K562 (cell line): ENCODE measurements around the gene SOHLH1. TPM values are rescaled to one million over a fixed set of nuclear protein-coding genes. Genes with fewer than 3 reads are reported as not detected.
A peak's percentile ranks its signal among the peaks of the same experiment; 100 is the strongest.

Experiments
- ATF1 ChIP-seq, 2 experiments: fragments of 450-650 bp in 1 of 2; IDR thresholded peaks; 2 replicates each; pipeline ENCODE4 v1.6.1; 2016; ENCODE audit warnings: missing compliant biosample characterization in 1 of 2, missing genetic modification characterization in 1 of 2
- CHD1 ChIP-seq: fragments of 200-600 bp; sonication (generic); IDR thresholded peaks from one replicate; pipeline ENCODE4 v1.6.1; 2012; ENCODE audit warnings: mild to moderate bottlenecking, moderate library complexity, low read length, inconsistent platforms
- GABPB1 ChIP-seq: sonication (generic); formaldehyde crosslinking; IDR thresholded peaks from 2 replicates; pipeline ENCODE4 v1.8.0; 2022; ENCODE audit warnings: mild to moderate bottlenecking, missing genetic modification reagents
- TAF7 ChIP-seq: fragments of 450-650 bp; IDR thresholded peaks from 2 replicates; pipeline ENCODE4 v1.6.1; 2016; ENCODE audit warnings: missing genetic modification characterization, missing compliant biosample characterization
- ZSCAN32 ChIP-seq: fragments of 450-650 bp; formaldehyde crosslinking; IDR thresholded peaks from 2 replicates; pipeline ENCODE4 v1.4.0; 2020; ENCODE audit warnings: mild to moderate bottlenecking, moderate library complexity
- polyA plus RNA-seq, 8 experiments: library from polyadenylated mRNA; depleted of rRNA in 4 of 8; stranded (reverse) in 5 of 8; unstranded in 3 of 8; fragments of >200 nt; fragmentation: Nextera tagmentation in 2 of 8; fragmentation: Illumina TruSeq in 1 of 8; extraction: Ambion mirVana in 2 of 8; extraction: Trizol in 1 of 8; gene quantifications; 2 replicates each; pipeline versions ENCODE4 v1.2.1 to v1.2.3, GENCODE V29; 2011 to 2014; ENCODE audit warnings: inconsistent platforms in 1 of 8, missing spikeins in 1 of 8
- total RNA-seq, 7 experiments: library from RNA; depleted of rRNA in 6 of 7; stranded (reverse); fragments of >200 nt in 6 of 7; fragmentation: Illumina TruSeq in 2 of 7; extraction: Trizol in 2 of 7; gene quantifications; 2 replicates each; pipeline versions ENCODE4 v1.2.1 to v1.2.3, GENCODE V29; 2011 to 2021; ENCODE audit warnings: low replicate concordance in 1 of 7
- TF ChIP-seq, protein P1 (sequence below): fragments of 250-450 bp; sonication (Bioruptor Pico); IDR thresholded peaks from 2 replicates; pipeline ENCODE4 v1.8.0; 2022; ENCODE audit warnings: inconsistent platforms, mild to moderate bottlenecking, moderate library complexity, borderline replicate concordance
- TF ChIP-seq, protein P2 (sequence below): fragments of 250-450 bp; sonication (Bioruptor Pico); IDR thresholded peaks from 2 replicates; pipeline ENCODE4 v1.4.0; 2020; ENCODE audit warnings: mild to moderate bottlenecking
- TF ChIP-seq, protein P3 (sequence below): fragments of 450-650 bp; IDR thresholded peaks from 2 replicates; pipeline ENCODE4 v1.6.1; 2016; ENCODE audit warnings: missing biosample characterization, missing genetic modification characterization
- TF ChIP-seq, protein P4 (sequence below): sonication (generic); formaldehyde crosslinking; IDR thresholded peaks from 2 replicates; pipeline ENCODE4 v1.8.1; 2023; ENCODE audit warnings: mild to moderate bottlenecking, missing genetic modification reagents

The SOHLH1 gene
- total and polyA plus RNA-seq, 9 of the 15 experiments (the other 6 are each of a cell fraction or from before 2014, with no cell fraction given), result 0.17 to 0.41 (median 0.29) TPM; not detected in 6

DNA sequence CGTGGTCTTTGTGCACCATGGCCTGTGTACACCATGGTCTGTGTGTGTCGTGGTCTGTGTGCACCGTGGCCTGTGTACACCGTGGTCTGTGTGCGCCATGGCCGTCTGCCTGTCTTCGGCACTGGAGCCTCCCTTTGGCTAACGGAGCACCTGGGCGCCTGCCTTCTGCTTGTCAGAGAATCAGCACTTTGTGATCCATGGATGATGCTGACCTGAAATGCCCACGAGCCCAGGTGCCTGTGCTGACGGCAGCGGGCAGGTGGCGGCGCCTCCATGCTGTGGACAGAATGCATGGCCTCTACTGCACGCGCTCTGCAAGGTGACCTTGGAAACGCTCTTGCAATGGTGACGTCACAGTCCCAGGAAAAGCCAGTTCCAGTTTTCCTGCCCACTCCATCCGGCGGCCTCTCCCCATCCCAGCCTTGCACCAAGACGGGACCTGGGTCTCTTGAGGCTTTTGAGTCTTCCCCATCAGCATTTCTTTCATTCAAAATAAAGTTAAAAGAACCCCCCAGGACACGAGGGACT lies 21.6 kb downstream of the SOHLH1 start (continued):
- TF ChIP-seq ZSCAN32 (CRISPR knock-in tag) (no peak), GABPB1 (no peak), ATF1 (CRISPR knock-in tag; IDR thresholded peaks at IDR 0.05) (no peak), ATF1 (tag; IDR thresholded peaks at IDR 0.05) (0 out of 2 replicates have a peak, but pooled peaks have one; percentile 34), CHD1 (no peak), TAF7 (tag) (no peak)
- TF ChIP-seq, protein P1, sequence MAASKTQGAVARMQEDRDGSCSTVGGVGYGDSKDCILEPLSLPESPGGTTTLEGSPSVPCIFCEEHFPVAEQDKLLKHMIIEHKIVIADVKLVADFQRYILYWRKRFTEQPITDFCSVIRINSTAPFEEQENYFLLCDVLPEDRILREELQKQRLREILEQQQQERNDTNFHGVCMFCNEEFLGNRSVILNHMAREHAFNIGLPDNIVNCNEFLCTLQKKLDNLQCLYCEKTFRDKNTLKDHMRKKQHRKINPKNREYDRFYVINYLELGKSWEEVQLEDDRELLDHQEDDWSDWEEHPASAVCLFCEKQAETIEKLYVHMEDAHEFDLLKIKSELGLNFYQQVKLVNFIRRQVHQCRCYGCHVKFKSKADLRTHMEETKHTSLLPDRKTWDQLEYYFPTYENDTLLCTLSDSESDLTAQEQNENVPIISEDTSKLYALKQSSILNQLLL (CRISPR knock-in tag), result no peak
- TF ChIP-seq, protein P2, sequence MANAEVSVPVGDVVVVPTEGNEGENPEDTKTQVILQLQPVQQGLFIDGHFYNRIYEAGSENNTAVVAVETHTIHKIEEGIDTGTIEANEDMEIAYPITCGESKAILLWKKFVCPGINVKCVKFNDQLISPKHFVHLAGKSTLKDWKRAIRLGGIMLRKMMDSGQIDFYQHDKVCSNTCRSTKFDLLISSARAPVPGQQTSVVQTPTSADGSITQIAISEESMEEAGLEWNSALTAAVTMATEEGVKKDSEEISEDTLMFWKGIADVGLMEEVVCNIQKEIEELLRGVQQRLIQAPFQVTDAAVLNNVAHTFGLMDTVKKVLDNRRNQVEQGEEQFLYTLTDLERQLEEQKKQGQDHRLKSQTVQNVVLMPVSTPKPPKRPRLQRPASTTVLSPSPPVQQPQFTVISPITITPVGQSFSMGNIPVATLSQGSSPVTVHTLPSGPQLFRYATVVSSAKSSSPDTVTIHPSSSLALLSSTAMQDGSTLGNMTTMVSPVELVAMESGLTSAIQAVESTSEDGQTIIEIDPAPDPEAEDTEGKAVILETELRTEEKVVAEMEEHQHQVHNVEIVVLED (CRISPR knock-in tag), result no peak
- TF ChIP-seq, protein P3, sequence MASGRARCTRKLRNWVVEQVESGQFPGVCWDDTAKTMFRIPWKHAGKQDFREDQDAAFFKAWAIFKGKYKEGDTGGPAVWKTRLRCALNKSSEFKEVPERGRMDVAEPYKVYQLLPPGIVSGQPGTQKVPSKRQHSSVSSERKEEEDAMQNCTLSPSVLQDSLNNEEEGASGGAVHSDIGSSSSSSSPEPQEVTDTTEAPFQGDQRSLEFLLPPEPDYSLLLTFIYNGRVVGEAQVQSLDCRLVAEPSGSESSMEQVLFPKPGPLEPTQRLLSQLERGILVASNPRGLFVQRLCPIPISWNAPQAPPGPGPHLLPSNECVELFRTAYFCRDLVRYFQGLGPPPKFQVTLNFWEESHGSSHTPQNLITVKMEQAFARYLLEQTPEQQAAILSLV (tag), result no peak
- TF ChIP-seq, protein P4, sequence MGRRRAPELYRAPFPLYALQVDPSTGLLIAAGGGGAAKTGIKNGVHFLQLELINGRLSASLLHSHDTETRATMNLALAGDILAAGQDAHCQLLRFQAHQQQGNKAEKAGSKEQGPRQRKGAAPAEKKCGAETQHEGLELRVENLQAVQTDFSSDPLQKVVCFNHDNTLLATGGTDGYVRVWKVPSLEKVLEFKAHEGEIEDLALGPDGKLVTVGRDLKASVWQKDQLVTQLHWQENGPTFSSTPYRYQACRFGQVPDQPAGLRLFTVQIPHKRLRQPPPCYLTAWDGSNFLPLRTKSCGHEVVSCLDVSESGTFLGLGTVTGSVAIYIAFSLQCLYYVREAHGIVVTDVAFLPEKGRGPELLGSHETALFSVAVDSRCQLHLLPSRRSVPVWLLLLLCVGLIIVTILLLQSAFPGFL, result no peak
